ENCODE measurements around the gene CBLB. TPM values are rescaled to one million over a fixed set of nuclear protein-coding genes. Genes with fewer than 3 reads are reported as not detected.

The CBLB gene
- total and polyA plus RNA-seq, 9 of the 15 experiments (the other 6 are each of a cell fraction or from before 2014, with no cell fraction given), result 1.8 to 8.1 (median 5.3) TPM

GRCh38 chr3:105614288-105615030 lies 254.4 kb downstream of the CBLB start (continued):
- no peak for TF ChIP-seq RBM39 (optimal IDR thresholded peaks at IDR 0.05; ENCODE audit: low read depth, low read length)
- TF ChIP-seq MAFF (IDR thresholded peaks at IDR 0.05; ENCODE audit: low read length), result no peak
- no peak for TF ChIP-seq KLF10 (CRISPR knock-in tag; IDR thresholded peaks at IDR 0.05)
- no peak for TF ChIP-seq ZFX (CRISPR knock-in tag; IDR thresholded peaks at IDR 0.05)
- TF ChIP-seq PRPF4 (IDR thresholded peaks at IDR 0.05; ENCODE audit: insufficient read depth, low read depth, low read length, poor library complexity, severe bottlenecking), result no peak
- TF ChIP-seq SMARCA4 (IDR thresholded peaks at IDR 0.05), result peak; percentile 97
- no peak for TF ChIP-seq RBM25 (IDR thresholded peaks at IDR 0.05; ENCODE audit: low read depth, low read length, severe bottlenecking)
- no peak for TF ChIP-seq PCBP1 (IDR thresholded peaks at IDR 0.05; ENCODE audit: low read depth, low read length, poor library complexity, severe bottlenecking)
- no peak for TF ChIP-seq TCF15 (CRISPR knock-in tag; IDR thresholded peaks at IDR 0.05)
- TF ChIP-seq CBFB (CRISPR knock-in tag; IDR thresholded peaks at IDR 0.05), result no peak
- TF ChIP-seq ZNF311 (CRISPR knock-in tag; IDR thresholded peaks at IDR 0.05), result 0 out of 2 replicates have a peak, but pooled peaks have one; percentile 40
- no peak for TF ChIP-seq PATZ1 (CRISPR knock-in tag; IDR thresholded peaks at IDR 0.05; ENCODE audit: borderline replicate concordance)
- TF ChIP-seq BCOR (IDR thresholded peaks at IDR 0.05), result no peak
- no peak for TF ChIP-seq ZNF324 (CRISPR knock-in tag; IDR thresholded peaks at IDR 0.05)
- TF ChIP-seq KDM2B (CRISPR knock-in tag; IDR thresholded peaks at IDR 0.05), result no peak
- no peak for TF ChIP-seq NR2C2 (CRISPR knock-in tag; IDR thresholded peaks at IDR 0.05)
- no peak for TF ChIP-seq NR2C2 (tag; IDR thresholded peaks at IDR 0.05)
- no peak for TF ChIP-seq PCBP2 (IDR thresholded peaks at IDR 0.05; ENCODE audit: low read depth, low read length, poor library complexity, severe bottlenecking)
- no peak for TF ChIP-seq HDAC6 (IDR thresholded peaks at IDR 0.05; ENCODE audit: low read depth, low read length)
- TF ChIP-seq ZNF23 (CRISPR knock-in tag; IDR thresholded peaks at IDR 0.05), result no peak
- no peak for TF ChIP-seq KAT8 (IDR thresholded peaks at IDR 0.05; ENCODE audit: low read depth)
- no peak for TF ChIP-seq NELFE (IDR thresholded peaks at IDR 0.05; ENCODE audit: insufficient read depth, insufficient read length)
- peak; percentile 28; the same call in 1 of the 2 replicates for TF ChIP-seq ESRRA (IDR thresholded peaks at IDR 0.05; ENCODE audit: borderline replicate concordance, low read depth)
- no peak for TF ChIP-seq NR0B1 (IDR thresholded peaks at IDR 0.05; ENCODE audit: partially characterized antibody)
- peak; percentile 73 for TF ChIP-seq MEF2D (tag; conservative IDR thresholded peaks at IDR 0.05; ENCODE audit: low read depth)
- no peak for TF ChIP-seq SMARCA5 (IDR thresholded peaks at IDR 0.05)

All from K562 (cell line).